ENCODE data around the gene TCAP.

Gene TCAP

GRCh38 chr17:39703913-39704312, 38.8 kb downstream of the TCAP start:
- peaks cover 49% of the 10 kb centered on the region for H3K27me3 ChIP-seq
- TF ChIP-seq CTCF (IDR thresholded peaks at IDR 0.05; ENCODE audit: low read depth, low read length): no peak
- no peaks in the 10 kb centered on the region for H3K9me3 ChIP-seq
- no peaks in the 10 kb centered on the region for H3K4me1 ChIP-seq
- no peak overlapping the region for H3K4me3 ChIP-seq (ENCODE audit: low read depth, low read length)
- H3K36me3 ChIP-seq: no peaks in the 10 kb centered on the region
- DNase-seq: no peak

- no peak for TF ChIP-seq CTCF (IDR thresholded peaks at IDR 0.05; ENCODE audit: low read depth, low read length)
- H3K27me3 ChIP-seq: peaks cover 38% of the 10 kb centered on the region
- H3K4me3 ChIP-seq (ENCODE audit: low read depth, low read length): no peak overlapping the region
- no peaks in the 10 kb centered on the region for H3K9me3 ChIP-seq
- DNase-seq: no peak
- H3K36me3 ChIP-seq: no peaks in the 10 kb centered on the region
- H3K4me1 ChIP-seq: no peaks in the 10 kb centered on the region
These were observed 39.8 kb downstream of the TCAP start for GRCh38 chr17:39704821-39705551.

GRCh38 chr17:39705786-39706348, 40.7 kb downstream of the TCAP start:
- Histone ChIP-seq H3K4me3 (ENCODE audit: low read depth, low read length) (no peak overlapping the region), H3K9me3 (no peaks in the 10 kb centered on the region), H3K4me1 (no peaks in the 10 kb centered on the region), H3K36me3 (no peaks in the 10 kb centered on the region), H3K27me3 (peaks cover 30% of the 10 kb centered on the region)
- no peak for DNase-seq
- no peak for TF ChIP-seq CTCF (IDR thresholded peaks at IDR 0.05; ENCODE audit: low read depth, low read length)

GRCh38 chr17:39706383-39706782, 41.2 kb downstream of the TCAP start:
- H3K4me3 ChIP-seq (ENCODE audit: low read depth, low read length): no peak overlapping the region
- peaks cover 24% of the 10 kb centered on the region for H3K27me3 ChIP-seq
- DNase-seq: no peak
- TF ChIP-seq CTCF (IDR thresholded peaks at IDR 0.05; ENCODE audit: low read depth, low read length): no peak
- no peaks in the 10 kb centered on the region for H3K4me1 ChIP-seq
- no peaks in the 10 kb centered on the region for H3K9me3 ChIP-seq
- no peaks in the 10 kb centered on the region for H3K36me3 ChIP-seq

GRCh38 chr17:39706921-39707337, 41.8 kb downstream of the TCAP start:
- no peak for TF ChIP-seq CTCF (IDR thresholded peaks at IDR 0.05; ENCODE audit: low read depth, low read length)
- H3K4me1 ChIP-seq: no peaks in the 10 kb centered on the region
- H3K27me3 ChIP-seq: peaks cover 19% of the 10 kb centered on the region
- no peak overlapping the region for H3K4me3 ChIP-seq (ENCODE audit: low read depth, low read length)
- H3K36me3 ChIP-seq: no peaks in the 10 kb centered on the region
- DNase-seq: no peak
- H3K9me3 ChIP-seq: no peaks in the 10 kb centered on the region

- Histone ChIP-seq H3K36me3 (no peaks in the 10 kb centered on the region), H3K27me3 (peaks cover 10% of the 10 kb centered on the region), H3K4me1 (no peaks in the 10 kb centered on the region), H3K4me3 (ENCODE audit: low read depth, low read length) (no peak overlapping the region), H3K9me3 (no peaks in the 10 kb centered on the region)
- no peak for DNase-seq
- no peak for TF ChIP-seq CTCF (IDR thresholded peaks at IDR 0.05; ENCODE audit: low read depth, low read length)
These were observed 44.3 kb downstream of the TCAP start for GRCh38 chr17:39709319-39709997.
